BLaER1 treated with 17β-estradiol and CSF1 and Interleukin-3, amounts not matched to agents 10 nM and 100 nM (cell line): ENCODE data around the gene ANKRD6.
A peak's percentile ranks its signal among the peaks of the same experiment; 100 is the strongest.
"Not testable (repeated sequence)": the region's sequence is repeated elsewhere in the genome, so short reads cannot be mapped to it uniquely, and the experiment has no call there.

Experiments used
- H3K27ac ChIP-seq, 11 experiments: shearing (Covaris generic); formaldehyde crosslinking; 2 replicates each; pipeline ENCODE4 v1.8.1; 2022
- H3K27me3 ChIP-seq, 11 experiments: shearing (Covaris generic); formaldehyde crosslinking; 2 replicates each; pipeline ENCODE4 v1.8.1; 2022
- H3K36me3 ChIP-seq, 11 experiments: shearing (Covaris generic); formaldehyde crosslinking; 2 replicates each; pipeline ENCODE4 v1.8.1; 2022
- H3K4me1 ChIP-seq, 10 experiments: shearing (Covaris generic); formaldehyde crosslinking; 2 replicates each; pipeline ENCODE4 v1.8.1; 2022
- H3K4me2 ChIP-seq, 11 experiments: shearing (Covaris generic); formaldehyde crosslinking; 2 replicates each; pipeline ENCODE4 v1.8.1; 2022
- H3K4me3 ChIP-seq, 10 experiments: shearing (Covaris generic); formaldehyde crosslinking; 2 replicates each; pipeline ENCODE4 v1.8.1; 2022
- H3K9ac ChIP-seq, 11 experiments: shearing (Covaris generic); formaldehyde crosslinking; 2 replicates each; pipeline ENCODE4 v1.8.1; 2022
- H3K9me3 ChIP-seq, 11 experiments: shearing (Covaris generic); formaldehyde crosslinking; replicated peaks in 1 of 11; 2 replicates each; pipeline ENCODE4 v1.8.1; 2022
- H4K20me1 ChIP-seq, 11 experiments: shearing (Covaris generic); formaldehyde crosslinking; 2 replicates each; pipeline ENCODE4 v1.8.1; 2022
- Cebpa-rat ChIP-seq, 11 experiments: shearing (Covaris generic); IDR thresholded peaks; 2 replicates each; pipeline ENCODE4 v1.8.1; 2022

The ANKRD6 gene

GRCh38 chr6:89432875-89433251, at the start of gene ANKRD6:
Gene ANKRD6 (plus strand): TSS chr6:89433152. CDS start chr6:89566977, 133,825 bp downstream.
- Histone ChIP-seq H4K20me1 (no peaks in the 10 kb centered on the region), H3K4me2 (peak within 1 kb of the TSS; percentile 82 to 88 (median 84)), H3K9me3 (no peaks in the 10 kb centered on the region), H3K9ac (peak within 1 kb of the TSS; percentile 59 to 81 (median 73); a peak in 21 of 22 replicates), H3K4me3 (peak within 1 kb of the TSS; percentile 64 to 76 (median 70)), H3K27ac (peak within 1 kb of the TSS in 5 of 11 experiments; percentile 43 to 51 (median 49); a peak in 9 of 22 replicates), H3K4me1 (peaks cover 0 to 6% (median 4%) of the 10 kb centered on the region in 10 experiments; a peak in 5 of 20 replicates), H3K27me3 (peaks cover 0 to 9% (median 0%) of the 10 kb centered on the region in 11 experiments; a peak in 9 of 22 replicates), H3K36me3 (no peaks in the 10 kb centered on the region)
- no peak for TF ChIP-seq Cebpa-rat (IDR thresholded peaks at IDR 0.05)

- Histone ChIP-seq H3K4me1 (peaks cover 7 to 49% (median 13%) of the 10 kb centered on the region in 10 experiments; a peak in 18 of 20 replicates), H3K9me3 (no peaks in the 10 kb centered on the region), H3K9ac (no peak overlapping the region), H3K36me3 (peaks cover 0 to 29% (median 4%) of the 10 kb centered on the region in 11 experiments; a peak in 8 of 22 replicates), H3K4me3 (no peak overlapping the region), H3K4me2 (peak overlapping the region in 3 of 11 experiments; percentile 29 to 48 (median 37); a peak in 6 of 22 replicates), H3K27me3 (no peaks in the 10 kb centered on the region), H4K20me1 (peaks cover 0 to 47% (median 0%) of the 10 kb centered on the region in 11 experiments; a peak in 3 of 22 replicates), H3K27ac (no peak overlapping the region)
- TF ChIP-seq Cebpa-rat (IDR thresholded peaks at IDR 0.05): no peak
Observed at GRCh38 chr6:89385156-89385667, 47.7 kb upstream of the ANKRD6 start.

GRCh38 chr6:89385846-89386245, 47.1 kb upstream of the ANKRD6 start:
- H3K27me3 ChIP-seq: no peaks in the 10 kb centered on the region
- no peak for TF ChIP-seq Cebpa-rat (IDR thresholded peaks at IDR 0.05)
- no peak overlapping the region for H3K27ac ChIP-seq
- H4K20me1 ChIP-seq: peaks cover 0 to 53% (median 0%) of the 10 kb centered on the region in 11 experiments; a peak in 3 of 22 replicates
- no peaks in the 10 kb centered on the region for H3K9me3 ChIP-seq
- peak overlapping the region in 3 of 11 experiments; percentile 29 to 48 (median 37); a peak in 3 of 22 replicates for H3K4me2 ChIP-seq
- H3K36me3 ChIP-seq: peaks cover 0 to 26% (median 4%) of the 10 kb centered on the region in 11 experiments; a peak in 8 of 22 replicates
- no peak overlapping the region for H3K9ac ChIP-seq
- H3K4me3 ChIP-seq: no peak overlapping the region
- H3K4me1 ChIP-seq: peaks cover 7 to 47% (median 12%) of the 10 kb centered on the region in 10 experiments; a peak in 18 of 20 replicates

GRCh38 chr6:89386917-89387491, 45.9 kb upstream of the ANKRD6 start:
- H3K9me3 ChIP-seq: peaks cover 0 to 3% (median 0%) of the 10 kb centered on the region in 11 experiments; a peak in 1 of 22 replicates
- H3K4me2 ChIP-seq: peak overlapping the region in 1 of 11 experiments; percentile 26; a peak in 1 of 22 replicates
- no peak overlapping the region for H3K9ac ChIP-seq
- H4K20me1 ChIP-seq: peaks cover 0 to 64% (median 0%) of the 10 kb centered on the region in 11 experiments; a peak in 4 of 22 replicates
- no peak overlapping the region for H3K27ac ChIP-seq
- H3K4me3 ChIP-seq: no peak overlapping the region
- no peaks in the 10 kb centered on the region for H3K27me3 ChIP-seq
- peaks cover 7 to 47% (median 12%) of the 10 kb centered on the region in 10 experiments; a peak in 18 of 20 replicates for H3K4me1 ChIP-seq
- peaks cover 0 to 26% (median 4%) of the 10 kb centered on the region in 11 experiments; a peak in 8 of 22 replicates for H3K36me3 ChIP-seq
- TF ChIP-seq Cebpa-rat (IDR thresholded peaks at IDR 0.05): no peak

- Histone ChIP-seq H3K4me3 (no peak overlapping the region), H3K36me3 (peaks cover 0 to 26% (median 4%) of the 10 kb centered on the region in 11 experiments; a peak in 8 of 22 replicates), H3K4me2 (peak overlapping the region in 10 of 11 experiments; percentile 8 to 61 (median 26); a peak in 11 of 22 replicates), H3K27ac (no peak overlapping the region), H3K9me3 (peaks cover 0 to 3% (median 0%) of the 10 kb centered on the region in 11 experiments; a peak in 1 of 22 replicates), H3K27me3 (no peaks in the 10 kb centered on the region), H4K20me1 (peaks cover 0 to 70% (median 0%) of the 10 kb centered on the region in 11 experiments; a peak in 4 of 22 replicates), H3K4me1 (peaks cover 7 to 47% (median 12%) of the 10 kb centered on the region in 10 experiments; a peak in 18 of 20 replicates), H3K9ac (no peak overlapping the region)
- TF ChIP-seq Cebpa-rat (IDR thresholded peaks at IDR 0.05): no peak
Observed at GRCh38 chr6:89387516-89388201, 45.3 kb upstream of the ANKRD6 start.

- peaks cover 0 to 82% (median 0%) of the 10 kb centered on the region in 11 experiments; a peak in 4 of 22 replicates for H4K20me1 ChIP-seq
- no peak for TF ChIP-seq Cebpa-rat (IDR thresholded peaks at IDR 0.05)
Observed at GRCh38 chr6:89388846-89389245, 44.1 kb upstream of the ANKRD6 start.

GRCh38 chr6:89392823-89393222, 40.1 kb upstream of the ANKRD6 start:
- Histone ChIP-seq H3K9ac (no peak overlapping the region), H3K4me1 (peaks cover 2 to 19% (median 7%) of the 10 kb centered on the region in 10 experiments; a peak in 17 of 20 replicates), H3K27ac (no peak overlapping the region), H3K4me3 (no peak overlapping the region), H3K4me2 (0 out of 22 replicates have a peak overlapping the region, but pooled peaks of 2 of the 11 experiments have one; percentile 9 to 53), H3K9me3 (peaks cover 0 to 14% (median 0%) of the 10 kb centered on the region in 11 experiments; a peak in 10 of 22 replicates), H3K27me3 (no peaks in the 10 kb centered on the region), H3K36me3 (peaks cover 0 to 4% (median 0%) of the 10 kb centered on the region in 11 experiments; a peak in 1 of 22 replicates), H4K20me1 (peaks cover 0 to 69% (median 0%) of the 10 kb centered on the region in 11 experiments; a peak in 4 of 22 replicates)
- TF ChIP-seq Cebpa-rat (IDR thresholded peaks at IDR 0.05): no peak

More at GRCh38 chr6:89388846-89389245, 44.1 kb upstream of the ANKRD6 start:
- Histone ChIP-seq H3K36me3 (peaks cover 0 to 22% (median 4%) of the 10 kb centered on the region in 11 experiments; a peak in 8 of 22 replicates), H3K4me1 (peaks cover 7 to 45% (median 12%) of the 10 kb centered on the region in 10 experiments; a peak in 18 of 20 replicates), H3K27me3 (no peaks in the 10 kb centered on the region), H3K4me3 (no peak overlapping the region), H3K9ac (no peak overlapping the region), H3K27ac (no peak overlapping the region), H3K4me2 (no peak overlapping the region), H3K9me3 (peaks cover 0 to 8% (median 0%) of the 10 kb centered on the region in 11 experiments; a peak in 7 of 22 replicates)

GRCh38 chr6:89393659-89394058, 39.3 kb upstream of the ANKRD6 start:
- Histone ChIP-seq H3K9me3 (peaks cover 0 to 14% (median 0%) of the 10 kb centered on the region in 11 experiments; a peak in 10 of 22 replicates), H3K9ac (no peak overlapping the region), H3K4me1 (peaks cover 0 to 11% (median 0%) of the 10 kb centered on the region in 10 experiments; a peak in 3 of 20 replicates), H3K27ac (no peak overlapping the region), H3K4me2 (peak overlapping the region in 2 of 11 experiments; percentile 9 to 53; a peak in 2 of 22 replicates), H3K36me3 (peaks cover 0 to 4% (median 0%) of the 10 kb centered on the region in 11 experiments; a peak in 1 of 22 replicates), H3K4me3 (no peak overlapping the region), H4K20me1 (peaks cover 0 to 69% (median 0%) of the 10 kb centered on the region in 11 experiments; a peak in 4 of 22 replicates), H3K27me3 (no peaks in the 10 kb centered on the region)
- TF ChIP-seq Cebpa-rat (IDR thresholded peaks at IDR 0.05): no peak

- H3K36me3 ChIP-seq, H3K27ac ChIP-seq, H3K9ac ChIP-seq, H3K27me3 ChIP-seq, H3K4me3 ChIP-seq, H3K4me2 ChIP-seq: not testable (repeated sequence)
- Histone ChIP-seq H4K20me1 (peaks cover 0 to 69% (median 0%) of the 10 kb centered on the region in 11 experiments; a peak in 5 of 22 replicates), H3K4me1 (peaks cover 9 to 43% (median 26%) of the 10 kb centered on the region in 10 experiments; a peak in 19 of 20 replicates), H3K9me3 (peaks cover 0 to 14% (median 0%) of the 10 kb centered on the region in 11 experiments; a peak in 10 of 22 replicates)
Observed at GRCh38 chr6:89397884-89398283, 35.1 kb upstream of the ANKRD6 start.
